CD4-positive, alpha-beta T cell treated with Interleukin-4 for 4 hours (primary cell): ENCODE measurements around the gene AMIGO3.

Experiments used
- DNase-seq: peaks from one replicate; pipeline ENCODE4 v3.0.0-alpha.2; 2020

AMIGO3 gene

GRCh38 chr3:49723628-49724551 is 4.4 kb upstream of the AMIGO3 start, which contains the start of gene GMPPB:
Gene GMPPB, minus strand, starts transcription at chr3:49723951. Its CDS starts 225 bp downstream, at chr3:49723726.
- DNase-seq = peak; percentile 89

- DNase-seq = peak; percentile 40
Measured at GRCh38 chr3:49723296-49723627, 3.8 kb upstream of the AMIGO3 start.

DNA sequence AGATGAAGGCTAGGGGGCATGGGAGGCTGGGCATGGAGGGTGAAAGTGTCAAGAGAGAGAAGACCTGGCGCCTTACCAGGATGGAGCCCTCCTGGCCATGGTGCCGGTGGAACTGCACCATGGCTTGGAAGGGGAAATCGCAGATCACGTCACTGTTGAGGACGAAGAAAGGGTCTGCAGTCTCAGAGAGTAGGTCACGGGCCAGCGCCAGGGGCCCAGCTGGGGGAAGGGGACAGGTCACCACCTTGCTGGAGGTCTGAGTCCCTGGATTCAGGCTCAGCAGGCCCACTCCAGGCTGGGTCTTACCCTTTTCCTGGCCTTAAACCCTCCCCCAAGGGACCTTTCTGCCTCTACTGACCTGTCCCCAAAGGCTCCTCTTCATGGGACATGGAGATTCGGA is 3.4 kb upstream of the AMIGO3 start:
- DNase-seq = no peak

- DNase-seq = no peak
Measured at GRCh38 chr3:49721896-49722781, 2.7 kb upstream of the AMIGO3 start.

DNA sequence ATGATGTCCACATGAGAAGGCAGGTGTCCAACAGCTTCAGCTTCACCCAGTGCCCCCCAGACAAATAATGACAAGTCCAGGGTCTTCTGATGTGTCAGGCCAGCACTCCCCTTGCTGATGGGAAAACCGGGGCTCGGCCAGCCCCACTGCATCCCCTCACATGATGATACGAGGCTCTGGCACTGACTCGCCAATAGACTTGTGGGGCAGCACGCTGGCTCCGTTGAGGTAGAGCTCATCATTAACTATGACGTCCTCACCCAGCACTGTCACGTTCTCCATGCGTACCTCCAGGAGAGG is 2.1 kb upstream of the AMIGO3 start:
- DNase-seq = no peak

DNA sequence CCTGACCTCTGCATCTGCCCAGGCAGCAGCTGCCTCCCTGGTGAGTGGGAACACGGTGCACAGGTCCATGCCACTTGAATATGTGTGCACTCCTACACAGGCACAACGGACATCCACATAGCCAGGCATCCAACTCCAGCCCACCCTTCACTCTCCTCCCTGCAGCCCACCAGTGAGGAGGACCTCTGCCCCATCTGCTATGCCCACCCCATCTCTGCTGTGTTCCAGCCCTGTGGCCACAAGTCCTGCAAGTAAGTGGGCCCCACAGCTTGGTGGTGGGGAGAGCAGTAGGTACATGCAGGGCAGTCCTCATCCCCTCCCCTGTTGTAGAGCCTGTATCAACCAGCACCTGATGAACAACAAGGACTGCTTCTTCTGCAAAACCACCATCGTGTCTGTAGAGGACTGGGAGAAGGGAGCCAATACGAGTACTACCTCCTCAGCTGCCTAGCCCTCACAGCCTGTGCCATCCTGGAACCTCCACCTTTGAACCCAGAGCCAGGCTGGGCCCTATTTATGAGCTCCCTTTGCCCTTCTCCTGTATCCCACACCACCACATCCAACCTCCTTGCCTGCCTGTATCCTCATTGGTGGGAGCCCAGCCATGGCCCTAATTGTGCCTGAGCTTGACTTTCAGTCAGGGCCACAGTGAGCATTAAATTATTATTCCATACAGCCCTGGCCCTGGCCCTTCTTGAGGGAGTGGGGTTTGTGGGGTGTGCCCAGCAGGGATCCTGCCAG is 1.5 kb upstream of the AMIGO3 start:
- DNase-seq = no peak

DNA sequence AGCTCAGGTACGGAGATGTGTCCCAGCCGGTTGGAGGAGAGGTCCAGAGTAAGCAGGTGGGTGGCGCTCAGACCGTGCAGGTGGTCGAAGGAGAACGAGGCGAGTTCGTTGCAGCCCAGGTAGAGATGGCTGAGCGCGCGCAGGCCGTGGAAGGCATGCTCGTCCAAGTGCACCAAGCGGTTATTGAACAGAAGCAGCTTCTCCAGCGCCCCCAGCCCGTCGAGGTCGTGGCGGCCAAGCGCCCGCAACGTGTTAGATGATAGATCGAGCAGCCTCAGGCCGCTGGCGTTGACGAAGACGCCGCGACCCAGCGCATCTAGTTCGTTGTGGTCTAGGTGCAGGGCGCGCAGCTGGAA is 648 bp downstream of the AMIGO3 start:
- DNase-seq = no peak

DNA sequence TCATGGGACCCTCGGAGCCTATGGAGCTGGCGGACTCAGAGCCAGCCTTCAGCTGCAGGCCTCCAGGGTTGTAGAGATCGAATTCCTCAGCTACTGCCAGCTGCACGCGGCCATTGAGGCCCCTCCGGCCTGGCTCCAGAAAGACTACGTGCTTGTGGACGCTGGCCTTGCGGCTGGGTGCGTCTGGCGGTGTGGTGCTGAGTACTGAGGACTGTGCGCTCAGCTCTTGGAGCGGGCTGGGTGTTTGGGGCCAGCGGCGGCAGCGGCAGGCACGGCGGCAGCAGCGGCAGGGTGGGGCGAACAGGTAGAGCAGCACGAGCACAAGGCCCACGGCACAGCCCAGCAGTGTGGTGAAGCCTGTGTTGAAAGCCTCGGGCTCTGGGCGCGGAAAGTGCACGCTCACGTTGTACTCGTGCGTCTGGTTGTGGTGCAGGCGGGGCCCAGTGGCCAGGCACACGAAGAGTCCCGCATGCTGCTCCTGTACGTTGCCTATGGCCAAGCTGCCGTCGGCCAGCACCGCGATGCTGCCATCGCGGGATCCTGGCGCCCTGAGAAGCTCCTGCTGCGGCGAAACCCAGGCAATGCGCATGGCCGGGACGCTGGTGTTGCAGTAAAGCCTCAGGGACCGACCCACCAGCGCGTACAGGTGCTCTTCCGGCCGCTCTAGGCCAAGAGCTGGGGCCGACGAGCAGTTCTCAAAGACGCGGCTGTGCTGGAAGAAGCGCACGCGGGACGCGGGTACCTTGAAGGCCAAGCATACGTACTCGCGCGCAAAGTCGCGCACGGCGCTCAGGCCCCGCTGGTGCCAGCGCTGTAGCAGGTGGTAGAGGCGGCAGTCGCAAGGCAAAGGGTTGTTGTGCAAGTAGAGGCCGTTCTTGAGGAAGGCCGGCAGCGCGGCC is 1.3 kb downstream of the AMIGO3 start:
- no peak for DNase-seq

- no peak for DNase-seq
Measured at GRCh38 chr3:49717211-49717958, 2.1 kb downstream of the AMIGO3 start.

DNA sequence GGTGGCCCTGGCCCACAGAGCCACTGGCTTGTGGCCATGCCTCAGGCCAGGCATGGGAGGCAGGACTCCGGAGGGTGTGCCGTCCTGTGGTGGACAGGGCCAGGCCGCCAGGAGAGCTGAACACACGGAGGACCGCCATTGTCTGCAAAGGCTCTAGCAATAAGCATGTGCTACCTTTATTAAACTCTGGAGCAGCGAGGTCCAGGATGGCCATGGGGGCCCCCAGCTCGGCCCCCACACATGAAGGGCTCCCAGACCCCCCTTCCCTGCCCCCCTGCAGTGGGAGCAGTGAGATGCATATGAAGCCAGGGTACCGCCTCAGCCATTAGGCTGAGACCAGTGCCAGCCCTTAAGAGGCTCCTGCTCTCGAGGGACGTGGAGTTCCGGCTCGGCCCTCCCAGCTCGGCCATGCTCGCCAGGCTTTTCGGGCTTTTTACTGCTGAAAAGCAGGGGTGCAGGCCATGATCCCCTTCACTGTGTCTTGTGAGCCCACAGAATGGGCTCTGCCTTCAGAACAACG is 2.7 kb downstream of the AMIGO3 start:
- DNase-seq = no peak

DNA sequence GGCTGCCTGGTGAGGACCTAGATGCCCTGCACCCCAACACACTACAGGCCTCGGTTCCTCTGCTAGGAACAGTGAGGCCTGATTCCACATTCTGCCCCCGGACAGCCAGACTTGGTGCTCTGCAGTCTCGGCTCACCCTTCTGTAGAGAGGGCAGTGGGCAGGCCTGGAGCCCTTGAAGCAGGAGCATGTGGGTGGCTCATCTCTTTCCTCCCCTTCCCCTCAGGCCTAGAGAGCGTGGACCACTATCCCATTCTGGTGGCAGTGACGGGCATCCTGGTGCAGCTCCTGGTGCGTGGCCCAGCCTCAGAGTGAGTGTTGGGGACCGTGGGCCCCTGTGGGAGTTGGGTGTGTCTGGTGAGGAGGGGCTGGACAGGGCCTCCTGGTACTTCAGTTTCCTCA is 3.3 kb downstream of the AMIGO3 start:
- no peak for DNase-seq

DNA sequence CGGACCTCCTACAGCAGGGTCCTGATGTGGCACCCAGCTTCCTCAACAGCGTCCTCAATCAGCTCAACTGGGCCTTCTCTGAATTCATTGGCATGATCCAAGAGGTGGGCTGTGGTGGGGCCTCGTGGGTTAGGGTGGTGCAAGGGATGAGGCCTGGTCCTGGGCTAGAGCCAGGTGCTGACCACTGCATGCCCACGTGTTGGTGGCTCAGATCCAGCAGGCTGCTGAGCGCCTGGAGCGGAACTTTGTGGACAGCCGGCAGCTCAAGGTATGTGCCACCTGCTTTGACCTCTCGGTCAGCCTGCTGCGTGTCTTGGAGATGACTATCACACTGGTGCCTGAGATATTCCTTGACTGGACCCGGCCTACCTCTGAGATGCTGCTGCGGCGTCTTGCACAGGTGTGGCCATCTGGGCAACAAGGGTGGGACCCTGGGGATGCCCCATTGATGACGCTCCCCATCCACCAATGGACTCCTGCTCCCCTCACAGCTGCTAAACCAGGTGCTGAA is 3.8 kb downstream of the AMIGO3 start:
- no peak for DNase-seq

- no peak for DNase-seq
Measured at GRCh38 chr3:49714728-49715550, 4.5 kb downstream of the AMIGO3 start.

GRCh38 chr3:49713336-49714105 is 6.0 kb downstream of the AMIGO3 start:
- DNase-seq = no peak

- no peak for DNase-seq
Measured at GRCh38 chr3:49712631-49713317, 6.7 kb downstream of the AMIGO3 start.

GRCh38 chr3:49712166-49712565 is 7.3 kb downstream of the AMIGO3 start:
- no peak for DNase-seq

DNA sequence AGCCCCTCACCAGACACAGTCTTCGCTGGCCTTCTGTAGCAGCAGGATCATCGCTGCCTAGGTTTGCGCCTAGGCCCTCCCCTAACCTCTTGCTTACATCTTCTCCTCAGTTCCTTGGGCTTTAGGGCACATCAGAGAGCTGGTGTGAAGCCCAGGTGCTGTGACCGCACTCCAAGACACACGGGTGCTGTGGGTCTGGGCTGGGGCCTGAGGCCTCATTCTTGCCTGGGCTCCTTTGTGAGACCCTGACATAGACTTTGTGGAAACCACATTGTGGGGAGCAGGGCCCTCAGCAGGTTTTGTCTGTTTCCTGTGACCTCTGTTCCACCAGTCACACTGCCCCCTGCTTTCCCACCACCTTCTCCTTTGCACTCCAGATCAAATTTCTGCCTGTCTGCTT is 8.0 kb downstream of the AMIGO3 start:
- DNase-seq = no peak

DNA sequence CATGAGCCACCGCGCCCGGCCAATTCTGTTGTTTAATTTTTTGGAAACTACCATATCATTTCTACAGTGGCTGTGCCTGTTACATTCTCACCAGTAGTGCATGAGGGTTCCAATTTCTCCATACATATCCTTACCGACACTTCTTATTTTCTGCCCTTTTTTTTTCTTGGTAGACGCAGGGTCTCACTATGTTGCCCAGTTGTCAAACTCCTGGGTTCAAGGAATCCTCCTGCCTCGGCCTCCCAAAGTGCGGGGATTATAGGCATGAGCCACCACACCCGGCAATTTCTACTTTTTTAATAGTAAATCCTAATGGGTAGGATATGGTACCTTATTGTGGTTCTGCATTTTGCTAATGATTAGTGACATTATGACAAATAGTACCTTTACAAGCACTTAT is 9.6 kb downstream of the AMIGO3 start:
- DNase-seq = no peak

GRCh38 chr3:49707113-49707480 is 12.4 kb downstream of the AMIGO3 start:
- no peak for DNase-seq
